Calu3 (cell line): ENCODE results near the gene ROS1. TPM values are rescaled to one million over a fixed set of nuclear protein-coding genes. Genes with fewer than 3 reads are reported as not detected.
"Not testable (repeated sequence)": the region's sequence is repeated elsewhere in the genome, so short reads cannot be mapped to it uniquely, and the experiment has no call there.

Source experiments
- BruUV-seq: library from RNA; stranded (reverse); fragments of 400-500 nt; replicated peaks from 2 replicates; lab custom pipeline; 2021; lab: Mats Ljungman, UMichigan
- CTCF ChIA-PET: fragments of 300-600 bp; sonication (Branson Sonifier 250); formaldehyde crosslinking; loops from one replicate; lab custom pipeline; 2022; ENCODE audit warnings: antibody characterized with exemption; lab: Charles Lee
- DNase-seq: peaks from one replicate; pipeline ENCODE4 v3.0.0; 2022
- H3K27ac Mint-ChIP-seq: one replicate; pipeline ENCODE4 v1.8.0; 2022; ENCODE audit warnings: mixed read lengths; ENCODE audit not compliant: unreplicated experiment
- H3K27me3 Mint-ChIP-seq: one replicate; pipeline ENCODE4 v1.8.0; 2022; ENCODE audit warnings: mixed read lengths; ENCODE audit not compliant: unreplicated experiment
- H3K36me3 Mint-ChIP-seq: one replicate; pipeline ENCODE4 v1.8.0; 2022; ENCODE audit warnings: mild to moderate bottlenecking, moderate library complexity, mixed read lengths; ENCODE audit not compliant: insufficient read depth, unreplicated experiment
- H3K4me1 Mint-ChIP-seq: one replicate; pipeline ENCODE4 v1.8.0; 2022; ENCODE audit warnings: mild to moderate bottlenecking, low read depth, mixed read lengths; ENCODE audit not compliant: unreplicated experiment
- H3K4me3 Mint-ChIP-seq: one replicate; pipeline ENCODE4 v1.8.0; 2022; ENCODE audit warnings: mild to moderate bottlenecking, low read depth, moderate library complexity, mixed read lengths; ENCODE audit not compliant: unreplicated experiment
- H3K9me3 Mint-ChIP-seq: one replicate; pipeline ENCODE4 v1.8.0; 2022; ENCODE audit warnings: low read depth, mixed read lengths; ENCODE audit not compliant: unreplicated experiment
- intact Hi-C: fragments of 100-400 bp; cut with micrococcal nuclease; formaldehyde crosslinking; loops from one replicate; pipeline ENCODE4 v1.10.0; 2022; ENCODE audit not compliant: unreplicated experiment
- total RNA-seq: library from RNA; stranded (reverse); gene quantifications from 2 replicates; pipeline ENCODE4 v1.2.3, GENCODE V29; 2022
- TF ChIP-seq, protein P1 (sequence below): fragments of 200-600 bp; IDR thresholded peaks from one replicate; pipeline ENCODE4 v1.8.0; 2022; ENCODE audit warnings: antibody characterized with exemption; ENCODE audit not compliant: unreplicated experiment

ROS1 gene
- total RNA-seq, 1 experiment from 2014 or later: 8.1 TPM

DNA sequence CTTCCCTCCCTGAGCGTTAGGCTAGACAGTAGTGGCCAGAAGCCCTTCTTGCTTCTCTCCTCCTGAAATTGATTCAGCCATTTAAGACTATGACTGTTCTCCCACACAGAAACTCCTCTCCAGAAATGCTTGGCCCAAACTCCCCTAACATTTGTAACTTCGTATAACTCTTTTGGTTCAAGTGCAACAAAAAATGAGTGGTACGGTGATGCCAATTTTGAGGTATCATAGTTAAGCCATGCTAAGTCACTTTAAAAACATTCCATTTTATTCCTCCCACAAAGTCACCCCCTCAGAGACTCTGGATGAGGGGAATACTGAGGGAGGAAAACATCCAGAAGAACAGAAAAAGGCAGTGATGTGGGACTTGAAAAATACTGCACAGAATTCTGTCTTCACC lies 21.1 kb upstream of the ROS1 start:
- H3K36me3 Mint-ChIP-seq: peaks cover 5% of the 10 kb centered on the region
- H3K4me3 Mint-ChIP-seq: no peak overlapping the region
- no TSS peak for BruUV-seq
- TF ChIP-seq, protein P1, sequence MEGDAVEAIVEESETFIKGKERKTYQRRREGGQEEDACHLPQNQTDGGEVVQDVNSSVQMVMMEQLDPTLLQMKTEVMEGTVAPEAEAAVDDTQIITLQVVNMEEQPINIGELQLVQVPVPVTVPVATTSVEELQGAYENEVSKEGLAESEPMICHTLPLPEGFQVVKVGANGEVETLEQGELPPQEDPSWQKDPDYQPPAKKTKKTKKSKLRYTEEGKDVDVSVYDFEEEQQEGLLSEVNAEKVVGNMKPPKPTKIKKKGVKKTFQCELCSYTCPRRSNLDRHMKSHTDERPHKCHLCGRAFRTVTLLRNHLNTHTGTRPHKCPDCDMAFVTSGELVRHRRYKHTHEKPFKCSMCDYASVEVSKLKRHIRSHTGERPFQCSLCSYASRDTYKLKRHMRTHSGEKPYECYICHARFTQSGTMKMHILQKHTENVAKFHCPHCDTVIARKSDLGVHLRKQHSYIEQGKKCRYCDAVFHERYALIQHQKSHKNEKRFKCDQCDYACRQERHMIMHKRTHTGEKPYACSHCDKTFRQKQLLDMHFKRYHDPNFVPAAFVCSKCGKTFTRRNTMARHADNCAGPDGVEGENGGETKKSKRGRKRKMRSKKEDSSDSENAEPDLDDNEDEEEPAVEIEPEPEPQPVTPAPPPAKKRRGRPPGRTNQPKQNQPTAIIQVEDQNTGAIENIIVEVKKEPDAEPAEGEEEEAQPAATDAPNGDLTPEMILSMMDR: no peak
- peaks cover 47% of the 10 kb centered on the region for H3K4me1 Mint-ChIP-seq
- intact Hi-C loops: loop anchor here (5.0 kb wide), 1 partner anchor 35 kb away; the partner anchor contains the start of gene DCBLD1
- H3K9me3 Mint-ChIP-seq: peaks cover 2% of the 10 kb centered on the region
- no peak overlapping the region for H3K27ac Mint-ChIP-seq
- no peaks in the 10 kb centered on the region for H3K27me3 Mint-ChIP-seq
- CTCF ChIA-PET: no interaction called here
- DNase-seq: no peak

DNA sequence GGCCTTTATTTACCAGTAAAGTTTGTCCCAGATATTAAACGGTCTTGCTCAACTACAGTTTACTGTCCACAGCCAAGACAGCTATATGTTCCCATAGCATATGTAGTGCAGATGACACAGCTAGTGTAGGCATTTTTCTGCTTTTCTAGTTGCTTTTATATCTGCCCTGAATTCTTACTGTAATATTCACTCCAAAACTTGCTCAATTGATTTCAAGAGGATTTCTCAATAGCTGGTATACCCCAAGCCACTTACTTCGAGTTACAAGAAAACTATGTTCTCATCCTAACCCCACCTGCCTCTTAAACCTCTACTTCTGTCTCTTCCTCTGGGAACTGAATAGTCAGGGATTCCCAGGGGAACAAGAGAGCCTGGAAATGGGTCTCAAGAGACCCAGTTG lies 18.9 kb upstream of the ROS1 start:
- Mint-ChIP-seq H3K27me3 (no peaks in the 10 kb centered on the region), H3K9me3 (peaks cover 2% of the 10 kb centered on the region), H3K4me3 (no peak overlapping the region), H3K36me3 (peaks cover 7% of the 10 kb centered on the region), H3K4me1 (peaks cover 47% of the 10 kb centered on the region), H3K27ac (no peak overlapping the region)
- CTCF ChIA-PET: no interaction called here
- intact Hi-C loops: loop anchor here (5.0 kb wide), 1 partner anchor 1208 kb away; the partner anchor contains the start of gene CEP85L
- DNase-seq: no peak
- no TSS peak for BruUV-seq
- TF ChIP-seq, protein P1: no peak

DNA sequence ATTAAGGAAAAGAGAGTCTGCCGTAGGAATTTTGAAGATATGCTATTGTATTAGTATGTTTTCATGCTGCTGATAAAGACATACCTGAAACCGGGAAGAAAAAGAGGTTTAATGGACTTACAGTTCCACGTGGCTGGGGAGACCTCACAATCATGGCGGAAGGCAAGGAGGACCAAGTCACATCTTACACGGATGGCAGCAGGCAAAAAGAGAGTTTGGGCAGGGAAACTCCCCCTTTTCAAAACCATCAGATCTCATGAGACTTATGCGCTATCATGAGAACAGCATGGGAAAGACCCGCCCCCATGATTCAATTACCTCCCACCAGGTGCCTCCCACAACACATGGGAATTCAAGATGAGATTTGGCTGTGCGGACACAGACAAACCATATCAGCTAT lies 16.6 kb upstream of the ROS1 start:
- not testable (repeated sequence) for H3K36me3 Mint-ChIP-seq, BruUV-seq, DNase-seq, H3K9me3 Mint-ChIP-seq, H3K27me3 Mint-ChIP-seq
- CTCF ChIA-PET: interaction anchor here (2.1 kb wide), 1 partner anchor 17 kb away, joined by 12 read pairs; the partner anchor contains the start of gene ROS1
- Mint-ChIP-seq H3K4me1 (peaks cover 28% of the 10 kb centered on the region), H3K27ac (peak overlapping the region; percentile 91), H3K4me3 (peak overlapping the region; percentile 33)
- intact Hi-C loops: loop anchor here (5.0 kb wide), 1 partner anchor 1210 kb away; the partner anchor contains the start of gene CEP85L

DNA sequence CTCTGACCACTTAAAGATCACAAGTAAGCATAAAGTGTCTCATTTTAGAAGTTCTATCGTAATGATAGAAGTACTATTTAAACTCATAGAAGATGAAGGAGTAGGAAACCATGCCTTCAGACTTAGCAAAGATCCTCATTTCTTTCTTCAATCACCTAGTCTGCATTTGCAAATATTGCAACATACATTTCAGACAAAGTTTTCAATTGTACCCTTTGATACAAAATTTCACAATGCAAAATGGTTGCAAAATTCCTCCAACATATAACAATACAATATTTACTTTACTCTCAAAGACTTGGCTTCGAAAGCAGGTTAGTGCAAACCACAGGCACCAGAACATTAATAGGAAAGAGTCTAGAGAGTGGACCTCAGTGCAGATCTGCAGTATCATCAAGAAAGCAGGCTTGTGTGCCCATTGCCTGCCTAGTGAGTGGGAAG lies 16.1 kb upstream of the ROS1 start:
- Mint-ChIP-seq H3K4me1 (peaks cover 24% of the 10 kb centered on the region), H3K27me3 (no peaks in the 10 kb centered on the region), H3K9me3 (peaks cover 2% of the 10 kb centered on the region), H3K36me3 (peaks cover 7% of the 10 kb centered on the region), H3K27ac (peak overlapping the region; percentile 91), H3K4me3 (peak overlapping the region; percentile 33)
- intact Hi-C loops: loop anchor here (5.0 kb wide), 1 partner anchor 1210 kb away; the partner anchor contains the start of gene CEP85L
- TF ChIP-seq, protein P1: no peak
- CTCF ChIA-PET: interaction anchor here (2.1 kb wide), 1 partner anchor 16 kb away, joined by 12 read pairs; the partner anchor contains the start of gene ROS1
- peak; percentile 38 for DNase-seq
- BruUV-seq: TSS peak; percentile 78
